ENCODE measurements around the gene TRIM14. TPM values are rescaled to one million over a fixed set of nuclear protein-coding genes. Genes with fewer than 3 reads are reported as not detected.
"Not testable (repeated sequence)": the region's sequence is repeated elsewhere in the genome, so short reads cannot be mapped to it uniquely, and the experiment has no call there.

Gene TRIM14
- total RNA-seq, 1 experiment from 2014 or later, result 12.5 TPM

GRCh38 chr9:98130576-98131228 is 11.7 kb upstream of the TRIM14 start:
- no peaks in the 10 kb centered on the region for H3K27me3 ChIP-seq (ENCODE audit: insufficient read depth, low read length)
- H3K9me3 ChIP-seq (ENCODE audit: control insufficient read depth, low read depth, low read length), result no peaks in the 10 kb centered on the region
- no peak overlapping the region for H3T11ph ChIP-seq (ENCODE audit: low read length)
- H3K14ac ChIP-seq (ENCODE audit: insufficient read depth, low read length), result no peak overlapping the region
- H3K4me2 ChIP-seq (ENCODE audit: insufficient read depth, insufficient read length, low read length), result no peak overlapping the region
- no peaks in the 10 kb centered on the region for H3K4me1 ChIP-seq (ENCODE audit: insufficient read depth, low read length)
- no peak overlapping the region for H2BK20ac ChIP-seq (ENCODE audit: low read depth, low read length, poor library complexity, severe bottlenecking)
- H2BK5ac ChIP-seq (ENCODE audit: insufficient read length, low read length), result no peak overlapping the region
- H4K8ac ChIP-seq (replicated peaks; ENCODE audit: insufficient read length, low read depth, low read length), result no peak overlapping the region
- H3K4me1 Mint-ChIP-seq, result peaks cover 12 to 19% of the 10 kb centered on the region in 2 experiments
- no peak overlapping the region for H2BK15ac ChIP-seq (ENCODE audit: low read depth, low read length)
- no peak overlapping the region for H2BK120ac ChIP-seq (ENCODE audit: low read depth, low read length, poor library complexity, severe bottlenecking)
- H3K23me2 ChIP-seq (ENCODE audit: insufficient read length, low read depth, low read length, poor library complexity, severe bottlenecking), result no peaks in the 10 kb centered on the region
- H3K27ac ChIP-seq (ENCODE audit: insufficient read length, low read depth, low read length), result no peak overlapping the region
- H2BK12ac ChIP-seq (ENCODE audit: insufficient read length, low read depth, low read length), result no peak overlapping the region
- no peaks in the 10 kb centered on the region; the same call in 1 of the 2 replicates for H3K27me3 Mint-ChIP-seq (ENCODE audit: low read depth)
- H3K79me2 ChIP-seq (ENCODE audit: insufficient read depth, low read length), result no peaks in the 10 kb centered on the region
- no peaks in the 10 kb centered on the region for H3K79me1 ChIP-seq (ENCODE audit: insufficient read depth, low read depth, low read length, poor library complexity, severe bottlenecking)
- H3K27ac Mint-ChIP-seq, result peak overlapping the region in 1 of 3 experiments; percentile 11; a peak in 1 of 7 replicates
- H2AK5ac ChIP-seq (ENCODE audit: insufficient read length, low read length), result no peak overlapping the region
- no peak overlapping the region for H4K5ac ChIP-seq (ENCODE audit: insufficient read length, low read depth, low read length)
- no peaks in the 10 kb centered on the region for H3K9me3 Mint-ChIP-seq
- H3K9ac ChIP-seq (ENCODE audit: extremely low read depth, insufficient read length, low read length), result no peak overlapping the region
- no peak for TF ChIP-seq CTCF (conservative IDR thresholded peaks at IDR 0.05)
- no peak overlapping the region for H3K18ac ChIP-seq (ENCODE audit: insufficient read length, low read depth, low read length)
- H3K56ac ChIP-seq (ENCODE audit: insufficient read length, low read depth, low read length), result no peak overlapping the region
- DNase-seq, result no peak
- no peaks in the 10 kb centered on the region for H4K20me1 ChIP-seq (ENCODE audit: control insufficient read depth, insufficient read depth, insufficient read length)
- H3K36me3 Mint-ChIP-seq (ENCODE audit: insufficient read depth in 1 of 3, low read depth in 3 of 3), result peaks cover 16 to 21% (median 21%) of the 10 kb centered on the region in 3 experiments; a peak in 5 of 7 replicates
- no peak overlapping the region for H3K4me3 Mint-ChIP-seq
- no peak overlapping the region for H4K91ac ChIP-seq (ENCODE audit: insufficient read length, low read depth, low read length)
- WGBS (ENCODE audit: extremely low coverage, insufficient read length, low lambda C conversion rate), result no CpG with 5 or more reads among the region's 13 CpGs
- H3K4ac ChIP-seq (ENCODE audit: low read depth, low read length), result no peak overlapping the region
- H3K23ac ChIP-seq (ENCODE audit: insufficient read length, low read depth, low read length), result no peak overlapping the region
- H2AFZ ChIP-seq (ENCODE audit: low read length), result no peak overlapping the region

- H3K27me3 Mint-ChIP-seq (ENCODE audit: low read depth); H2AK5ac ChIP-seq (ENCODE audit: insufficient read length, low read length); H2BK12ac ChIP-seq (ENCODE audit: insufficient read length, low read depth, low read length); H3K56ac ChIP-seq (ENCODE audit: insufficient read length, low read depth, low read length); H2BK120ac ChIP-seq (ENCODE audit: low read depth, low read length, poor library complexity, severe bottlenecking); H3K9me3 ChIP-seq (ENCODE audit: control insufficient read depth, low read depth, low read length); H2BK15ac ChIP-seq (ENCODE audit: low read depth, low read length); H3K14ac ChIP-seq (ENCODE audit: insufficient read depth, low read length); H3K27ac ChIP-seq (ENCODE audit: insufficient read length, low read depth, low read length); H3K18ac ChIP-seq (ENCODE audit: insufficient read length, low read depth, low read length); H3K9ac ChIP-seq (ENCODE audit: extremely low read depth, insufficient read length, low read length); H4K5ac ChIP-seq (ENCODE audit: insufficient read length, low read depth, low read length); H3K9me3 Mint-ChIP-seq; H3K23ac ChIP-seq (ENCODE audit: insufficient read length, low read depth, low read length); H3K4me2 ChIP-seq (ENCODE audit: insufficient read depth, insufficient read length, low read length); H3K27ac Mint-ChIP-seq; H3T11ph ChIP-seq (ENCODE audit: low read length); H3K27me3 ChIP-seq (ENCODE audit: insufficient read depth, low read length); H3K4me1 ChIP-seq (ENCODE audit: insufficient read depth, low read length); H3K79me1 ChIP-seq (ENCODE audit: insufficient read depth, low read depth, low read length, poor library complexity, severe bottlenecking); H2BK20ac ChIP-seq (ENCODE audit: low read depth, low read length, poor library complexity, severe bottlenecking); H4K91ac ChIP-seq (ENCODE audit: insufficient read length, low read depth, low read length); DNase-seq; H2BK5ac ChIP-seq (ENCODE audit: insufficient read length, low read length); H3K23me2 ChIP-seq (ENCODE audit: insufficient read length, low read depth, low read length, poor library complexity, severe bottlenecking); H3K79me2 ChIP-seq (ENCODE audit: insufficient read depth, low read length); H4K8ac ChIP-seq (replicated peaks; ENCODE audit: insufficient read length, low read depth, low read length); H3K4me3 Mint-ChIP-seq; H4K20me1 ChIP-seq (ENCODE audit: control insufficient read depth, insufficient read depth, insufficient read length); H2AFZ ChIP-seq (ENCODE audit: low read length); H3K4ac ChIP-seq (ENCODE audit: low read depth, low read length): not testable (repeated sequence)
- Mint-ChIP-seq H3K4me1 (peaks cover 12 to 19% of the 10 kb centered on the region in 2 experiments), H3K36me3 (ENCODE audit: insufficient read depth in 1 of 3, low read depth in 3 of 3) (peaks cover 19 to 25% (median 19%) of the 10 kb centered on the region in 3 experiments; a peak in 6 of 7 replicates)
- WGBS (ENCODE audit: extremely low coverage, insufficient read length, low lambda C conversion rate), result no CpG with 5 or more reads among the region's 4 CpGs
These were observed 11.0 kb upstream of the TRIM14 start for GRCh38 chr9:98130060-98130459.
